HG03025 (cell line): ENCODE results near the gene CARNS1.

Experiments used
- ATAC-seq: cut with Tn5 transposase; IDR thresholded peaks from one replicate; pipeline ENCODE4 v1.9.1; 2021; ENCODE audit warnings: mild to moderate bottlenecking, moderate library complexity; ENCODE audit not compliant: unreplicated experiment, low FRiP score

Gene CARNS1

DNA sequence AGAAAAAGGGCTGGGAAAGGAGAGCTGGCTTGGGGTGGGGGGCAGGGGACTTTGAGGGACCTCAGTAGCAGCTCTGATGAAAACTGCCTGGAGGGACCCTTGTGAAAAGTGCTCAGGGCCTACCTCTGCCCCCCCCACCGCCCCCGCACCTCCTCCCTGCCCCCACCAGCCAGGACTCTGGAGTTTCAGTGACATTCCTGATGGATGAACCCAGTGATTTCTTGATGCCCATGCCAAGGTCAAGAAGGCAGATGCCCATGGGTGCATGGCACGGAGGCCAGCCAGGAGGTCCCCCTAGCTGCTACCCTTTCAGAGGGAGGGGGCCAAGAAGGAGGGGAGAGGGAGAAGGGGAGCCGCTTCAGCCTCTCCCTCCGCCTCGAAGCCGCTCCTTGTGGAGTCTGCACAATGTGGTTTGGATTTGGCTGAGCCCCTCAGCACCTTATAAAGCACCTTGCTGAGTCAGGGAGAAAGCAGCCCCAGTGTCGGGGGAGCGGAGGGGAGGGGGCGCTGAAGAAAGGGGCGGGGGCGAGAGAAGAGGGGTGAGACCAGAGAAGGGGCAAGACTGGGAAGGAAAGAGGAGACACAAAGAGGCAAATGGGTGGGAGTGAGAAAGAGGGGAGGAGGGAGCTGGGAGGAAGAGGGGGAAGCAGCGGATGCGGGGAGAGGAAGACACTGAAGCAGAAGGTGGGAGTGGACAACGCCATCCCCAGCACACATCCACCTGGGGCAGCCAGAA lies 40.0 kb upstream of the CARNS1 start:
- ATAC-seq = no peak

DNA sequence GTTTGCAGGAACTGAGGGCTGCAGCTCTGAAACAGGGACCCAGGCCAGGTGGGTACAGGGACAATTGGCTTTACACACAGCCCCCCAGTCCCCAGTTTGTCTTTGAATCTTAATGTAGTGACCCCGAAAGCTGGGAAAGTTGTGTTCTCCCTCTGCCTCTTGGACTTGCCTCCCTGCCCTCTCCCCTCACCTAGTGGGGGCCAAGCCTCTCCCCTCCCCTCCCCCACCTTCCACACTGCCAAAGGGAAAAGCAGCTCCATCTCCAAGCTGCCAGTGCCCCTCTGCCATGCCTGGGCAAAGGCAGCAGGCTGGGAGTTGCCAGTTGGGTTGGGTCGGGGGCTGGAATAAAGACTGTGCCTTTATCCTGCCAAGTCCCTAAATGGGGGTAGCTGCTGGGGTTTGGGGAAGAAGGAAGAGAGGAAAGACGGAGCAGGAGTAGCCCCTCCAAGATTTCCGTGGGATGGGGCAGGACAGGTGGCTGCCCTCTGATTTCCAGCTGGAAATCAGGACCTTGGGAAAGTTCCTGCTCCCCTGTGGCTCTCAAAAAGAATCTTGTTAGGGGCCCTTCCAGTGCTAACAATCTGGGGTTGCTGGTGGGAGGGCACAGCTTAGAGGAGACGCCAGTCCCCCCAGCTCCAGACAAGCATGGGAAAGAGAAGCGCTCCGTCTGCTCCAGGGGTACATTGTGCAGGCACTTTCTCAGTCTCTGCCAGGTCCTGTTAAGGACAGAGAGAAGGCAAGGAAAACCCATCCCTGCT lies 39.2 kb upstream of the CARNS1 start:
- ATAC-seq = no peak

DNA sequence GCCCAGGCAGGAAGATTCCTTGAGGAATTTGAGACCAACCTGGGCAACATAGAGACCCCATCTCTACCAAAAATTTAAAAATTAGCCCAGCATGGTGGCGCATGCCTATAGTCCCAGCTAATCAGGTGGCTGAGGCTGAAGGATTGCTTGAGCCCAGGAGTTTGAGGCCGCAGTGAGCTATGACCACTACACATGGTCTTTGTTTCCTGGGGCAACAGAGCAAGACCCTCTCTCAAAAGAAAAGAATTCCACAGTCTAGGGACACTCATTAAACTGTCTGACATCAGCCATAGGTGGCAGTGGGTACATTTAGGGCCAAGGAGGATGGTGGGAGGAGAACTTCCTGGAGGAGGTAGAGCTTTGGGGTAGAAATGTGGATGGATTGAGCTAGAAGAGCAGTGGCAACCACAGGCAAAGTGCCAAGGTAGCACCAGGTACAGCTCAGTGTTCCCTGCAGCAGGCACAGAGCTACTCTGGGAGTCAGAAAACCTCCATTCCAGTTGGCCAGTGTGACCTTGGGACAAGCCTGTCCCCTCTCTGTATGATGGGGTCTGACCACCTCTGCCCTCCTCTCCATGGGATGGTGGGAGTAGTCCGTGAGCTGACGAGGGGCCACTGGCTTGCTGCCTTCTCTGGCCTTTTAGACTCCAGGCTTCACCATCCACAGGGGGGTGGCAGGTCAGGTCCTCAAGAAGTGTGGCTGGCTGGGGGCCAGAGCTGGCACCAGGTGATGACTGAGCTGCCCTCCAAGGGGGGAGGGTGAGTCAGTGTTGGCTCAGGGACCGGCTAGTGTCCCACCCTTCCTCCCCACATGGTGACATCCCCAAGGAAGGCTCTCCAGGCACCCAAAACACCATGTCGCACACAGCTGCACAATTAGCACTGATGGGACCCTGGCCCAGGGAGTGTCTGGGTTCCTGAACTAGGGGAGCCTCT lies 38.3 kb upstream of the CARNS1 start:
- no peak for ATAC-seq

DNA sequence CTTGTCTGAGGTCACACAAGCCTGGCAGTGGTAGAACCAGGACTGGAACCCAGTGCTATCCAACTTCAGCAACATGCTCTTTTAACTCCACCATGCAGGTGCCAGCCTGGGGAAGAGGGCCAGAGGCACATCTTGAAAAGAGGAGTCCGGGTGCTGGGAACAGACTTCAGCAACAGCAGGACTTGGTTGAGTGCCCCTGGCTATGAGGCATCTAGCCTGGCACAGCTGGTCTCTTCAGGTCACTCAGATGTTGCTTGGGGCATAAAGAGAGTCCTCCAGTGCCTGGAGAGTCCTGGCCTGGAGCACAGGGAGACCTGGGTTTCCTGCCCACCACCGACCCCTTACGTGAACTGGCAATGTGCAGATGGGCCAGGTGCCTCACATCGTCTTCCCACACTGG lies 36.9 kb upstream of the CARNS1 start:
- no peak for ATAC-seq

DNA sequence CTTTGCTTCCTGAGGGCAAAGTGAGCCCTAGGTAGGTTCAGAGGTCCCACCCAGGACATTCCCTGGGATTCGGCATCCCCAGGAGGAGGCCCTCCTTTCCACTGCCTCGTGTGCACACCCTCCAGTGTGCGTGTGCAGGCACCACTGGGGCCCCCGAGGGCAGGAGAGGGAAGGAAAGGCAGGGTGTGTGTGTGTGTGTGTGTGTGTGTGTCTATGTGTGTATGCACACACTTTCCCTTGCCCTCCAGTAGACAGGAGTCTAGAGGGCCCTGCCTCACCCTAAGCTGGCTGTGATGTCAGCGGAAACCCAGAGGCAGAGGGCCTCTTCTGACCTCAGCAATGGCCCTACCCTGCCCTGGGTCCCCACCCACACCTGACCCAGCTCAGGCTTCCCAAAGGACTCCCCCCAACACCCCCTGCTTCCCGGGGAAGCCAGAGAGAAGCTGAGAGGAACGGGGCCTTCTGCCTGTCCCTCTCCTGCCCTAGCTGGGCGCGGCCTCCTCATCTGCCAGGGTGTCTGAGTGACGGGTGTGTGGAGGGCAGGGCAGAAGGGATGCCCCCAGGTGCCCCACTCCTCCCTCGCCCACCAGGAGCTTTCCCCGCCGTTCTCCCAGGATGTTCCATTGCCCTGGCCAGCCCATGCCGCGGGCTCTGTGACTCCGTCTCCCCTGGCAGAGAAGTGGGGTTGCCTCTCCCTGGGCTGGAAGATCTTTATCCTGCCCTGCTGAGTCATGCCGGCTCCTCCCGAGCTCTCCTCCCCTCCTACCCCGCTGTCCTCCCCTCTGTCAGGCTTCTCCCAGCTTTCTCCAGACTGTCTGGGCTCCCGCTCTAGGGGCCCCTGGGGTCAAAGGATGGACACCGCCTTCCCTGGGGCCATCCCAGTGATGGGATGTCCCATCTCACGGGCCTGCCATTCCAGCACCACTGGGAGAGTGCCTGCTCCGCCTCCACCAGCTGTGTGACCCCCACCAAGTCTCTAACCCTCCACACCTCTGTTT lies 36.1 kb upstream of the CARNS1 start:
- no peak for ATAC-seq

DNA sequence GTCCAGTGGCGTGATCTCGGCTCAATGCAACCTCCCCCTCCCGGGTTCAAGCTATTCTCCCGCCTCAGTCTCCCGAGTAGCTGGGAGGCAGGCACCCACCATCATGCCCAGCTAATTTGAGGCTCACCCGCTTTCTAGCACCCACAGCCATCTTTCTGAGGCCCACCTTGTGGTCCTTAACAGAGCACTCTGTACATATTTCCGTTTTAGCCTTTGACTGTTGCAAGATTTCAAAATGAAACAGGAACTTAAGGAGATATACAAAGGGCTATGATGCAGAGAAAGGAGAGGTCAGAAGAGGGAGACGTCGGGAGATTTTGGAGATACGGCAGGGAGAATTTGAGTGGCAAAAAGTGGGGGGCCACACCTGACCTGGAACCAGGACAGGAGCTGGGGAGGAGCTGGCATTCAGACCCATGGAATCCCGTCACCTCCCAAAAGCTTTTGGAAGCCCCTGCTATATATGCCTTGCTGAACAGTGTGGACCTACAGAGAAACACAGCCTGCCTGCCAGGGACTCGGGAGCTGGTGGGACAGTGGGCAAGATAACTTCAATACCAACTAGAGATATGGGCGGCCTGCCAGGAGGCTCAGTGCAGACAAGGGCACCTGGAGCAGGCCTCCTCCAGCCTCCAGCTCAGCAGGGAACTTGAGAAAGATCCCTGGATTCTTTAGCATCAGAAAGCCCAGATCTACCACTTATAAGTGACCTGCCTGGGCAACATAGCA lies 34.1 kb upstream of the CARNS1 start:
- ATAC-seq = no peak

DNA sequence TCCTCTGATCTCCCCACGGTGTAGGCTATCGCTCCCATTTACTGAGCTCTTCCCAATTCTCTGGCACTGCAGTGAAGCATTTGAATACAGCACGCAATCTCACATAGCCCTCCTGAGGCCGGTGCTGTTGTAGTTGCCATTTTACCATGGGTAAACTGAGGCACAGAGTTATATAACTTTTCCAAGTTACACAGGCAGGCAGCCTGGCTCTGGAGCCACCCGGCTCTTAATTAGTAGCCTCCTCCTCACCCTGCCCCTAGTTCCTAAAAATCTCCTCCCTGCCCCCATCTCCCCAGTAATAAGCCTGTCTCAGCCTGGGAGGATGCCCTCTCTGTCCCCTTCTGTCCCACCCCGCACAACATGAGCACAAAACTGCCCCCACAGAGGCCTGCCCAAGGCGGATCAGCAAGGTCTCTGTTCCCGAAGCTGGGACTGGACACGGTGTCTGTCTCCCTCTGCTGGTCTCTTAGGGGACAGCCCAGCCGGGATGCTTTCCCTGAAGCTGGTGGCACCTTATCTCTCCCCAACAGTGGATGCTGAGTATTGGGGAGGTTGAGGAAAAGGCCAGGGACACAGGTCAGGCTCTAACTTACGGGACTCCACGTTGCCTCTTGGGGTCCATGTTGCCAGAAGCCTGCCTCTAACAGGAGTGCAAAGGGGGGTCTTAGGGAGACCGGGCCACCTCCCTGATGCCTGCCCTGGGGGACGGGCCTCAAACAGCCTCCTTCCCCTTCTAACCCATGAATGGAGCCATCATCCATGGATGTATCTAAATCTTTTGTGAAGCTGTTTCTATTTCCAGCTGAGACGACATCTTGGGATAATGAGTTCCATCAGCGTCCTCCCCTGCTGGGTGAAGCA lies 33.0 kb upstream of the CARNS1 start:
- no peak for ATAC-seq

DNA sequence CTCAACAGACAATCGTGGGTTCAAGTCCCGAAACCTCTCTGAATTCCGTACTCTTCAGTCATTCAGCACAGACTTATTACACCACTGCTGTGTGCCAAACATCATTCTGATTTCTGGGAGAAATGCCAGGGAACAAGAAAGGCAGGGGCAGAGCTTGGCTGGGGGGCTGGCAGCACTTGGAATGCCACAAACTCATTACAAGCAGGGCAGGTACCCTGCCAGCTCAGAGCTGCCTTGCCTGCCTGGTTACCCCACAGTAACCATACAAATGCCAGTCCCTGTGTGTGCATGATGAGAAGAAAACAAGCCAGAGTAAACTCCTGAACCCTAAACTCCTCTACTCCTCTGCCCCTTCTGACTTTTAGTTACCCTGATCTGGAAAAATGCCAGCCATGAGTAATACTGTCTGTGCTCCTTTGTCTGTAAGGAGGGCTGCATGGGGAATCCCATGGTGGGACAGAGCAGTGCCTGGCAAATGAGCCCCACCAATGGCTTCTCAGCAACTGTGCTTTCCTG lies 30.6 kb upstream of the CARNS1 start:
- ATAC-seq = no peak

DNA sequence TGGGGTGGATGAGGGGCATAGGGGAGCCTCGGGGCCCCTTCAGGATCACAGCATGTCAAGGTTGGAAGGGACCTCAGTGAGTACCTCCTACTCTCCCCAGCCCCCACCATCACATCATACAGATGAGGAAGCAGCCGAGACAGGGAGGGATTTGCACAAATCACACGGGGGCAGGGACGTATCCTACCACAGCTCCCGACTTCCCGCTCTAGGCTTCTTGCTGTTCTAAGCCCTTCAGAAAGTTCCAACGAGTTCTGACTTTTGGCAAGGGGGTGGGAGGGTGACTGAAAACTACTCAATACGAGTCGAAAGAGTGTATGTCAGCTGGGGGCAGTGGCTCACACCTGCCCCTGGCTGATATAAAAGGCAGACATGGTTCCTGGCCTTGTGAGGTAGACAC lies 28.4 kb upstream of the CARNS1 start:
- no peak for ATAC-seq

DNA sequence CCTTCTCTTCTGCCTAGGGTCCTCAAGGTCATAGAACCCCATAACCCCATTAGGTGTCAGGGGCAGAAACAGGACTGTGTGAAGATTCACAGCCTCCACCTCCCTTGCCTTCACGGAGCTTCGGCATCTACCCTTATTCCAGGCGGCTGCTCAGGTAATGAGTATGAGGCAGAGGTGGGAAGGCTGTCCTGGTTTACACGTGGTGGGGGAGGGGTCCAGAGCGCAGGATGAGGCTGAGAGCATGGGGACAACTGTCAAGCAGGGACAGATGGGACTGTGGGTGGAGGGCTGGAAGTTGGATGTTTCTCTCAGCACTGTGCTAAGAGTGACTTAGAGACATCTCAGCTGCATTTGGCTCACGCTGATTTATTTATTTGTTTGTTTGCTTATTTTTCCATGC lies 28.0 kb upstream of the CARNS1 start:
- ATAC-seq = no peak

DNA sequence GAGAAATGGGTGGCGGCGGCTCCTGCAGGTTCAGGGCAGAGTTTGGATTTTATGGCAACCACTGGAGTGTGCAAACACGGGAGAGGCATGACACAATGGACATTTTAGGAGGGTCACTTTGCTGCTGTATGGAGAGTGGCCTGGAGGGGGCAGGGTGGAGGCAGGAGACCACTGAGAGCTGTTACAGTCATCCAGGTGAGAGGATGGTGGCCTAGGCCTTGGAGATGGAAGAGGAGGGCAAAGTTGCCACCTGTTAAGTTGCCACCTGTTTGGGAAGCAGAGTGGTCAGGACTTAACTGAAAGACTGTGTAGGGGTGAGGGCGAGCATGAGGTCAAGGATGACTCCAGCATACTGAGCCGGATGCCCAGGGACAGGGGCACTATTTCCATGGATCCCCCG lies 26.0 kb upstream of the CARNS1 start:
- no peak for ATAC-seq

DNA sequence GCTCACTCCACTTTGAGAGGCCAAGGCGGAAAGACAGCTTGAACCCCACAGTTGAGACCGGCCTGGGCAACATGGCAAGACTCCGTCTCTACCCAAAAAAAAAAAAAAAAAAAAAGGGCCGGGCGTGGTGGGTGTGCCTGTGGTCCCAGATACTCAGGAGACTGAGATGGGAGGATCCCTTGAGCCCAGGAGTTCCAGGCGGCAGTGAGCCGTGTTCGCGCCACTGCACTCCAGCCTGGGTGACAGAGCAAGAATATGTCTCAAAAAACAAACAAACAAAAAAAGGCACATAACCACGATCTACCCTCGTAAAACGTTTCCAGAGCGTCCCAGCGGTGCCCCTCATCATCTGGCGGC lies 24.6 kb upstream of the CARNS1 start:
- no peak for ATAC-seq

DNA sequence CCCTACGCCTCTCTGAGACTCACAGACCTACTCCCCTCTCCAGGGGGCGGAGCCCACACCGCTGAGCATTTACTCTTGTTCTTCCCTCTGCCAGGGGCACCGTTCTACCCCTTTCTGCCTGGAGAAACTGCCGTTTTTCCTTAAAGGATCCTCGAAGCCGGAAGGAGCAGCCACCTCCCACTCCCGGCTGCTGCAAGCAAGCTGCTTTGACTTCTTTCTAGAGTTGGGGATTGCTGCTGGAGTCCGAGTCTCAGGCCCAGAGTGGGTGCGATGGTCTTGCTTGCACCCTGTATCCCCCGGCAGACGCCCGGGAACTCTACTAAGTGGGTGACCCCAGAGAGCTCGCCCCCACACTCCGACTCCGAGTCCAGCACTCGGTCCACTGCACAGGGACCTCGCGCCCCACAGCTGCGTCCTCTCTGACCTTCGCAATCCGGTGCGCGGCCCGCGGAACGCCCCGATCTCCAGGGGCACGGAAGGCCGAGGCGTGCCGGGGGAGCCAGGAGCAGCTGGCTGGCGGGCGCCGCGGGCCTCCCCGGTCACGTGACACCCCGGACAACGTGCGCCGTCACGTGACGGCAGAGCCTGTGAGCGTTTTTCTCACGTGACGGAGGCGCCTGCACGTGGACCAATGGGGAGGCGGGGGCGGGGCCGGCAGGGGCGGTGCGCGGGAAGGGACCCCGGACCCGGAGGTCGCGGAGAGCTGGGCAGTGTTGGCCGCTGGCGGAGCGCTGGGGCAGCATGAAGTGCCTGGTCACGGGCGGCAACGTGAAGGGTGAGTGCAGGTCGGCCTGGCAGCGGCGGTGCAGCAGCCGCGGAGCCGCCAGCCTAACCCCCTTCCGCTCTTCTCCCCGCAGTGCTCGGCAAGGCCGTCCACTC lies 23.9 kb upstream of the CARNS1 start, which contains the start of gene RAD9A:
Gene RAD9A (plus strand): TSS at position 683 of the 879 bp plus-strand sequence. CDS start 59 bp downstream, at position 742.
- peak; percentile 57 for ATAC-seq

DNA sequence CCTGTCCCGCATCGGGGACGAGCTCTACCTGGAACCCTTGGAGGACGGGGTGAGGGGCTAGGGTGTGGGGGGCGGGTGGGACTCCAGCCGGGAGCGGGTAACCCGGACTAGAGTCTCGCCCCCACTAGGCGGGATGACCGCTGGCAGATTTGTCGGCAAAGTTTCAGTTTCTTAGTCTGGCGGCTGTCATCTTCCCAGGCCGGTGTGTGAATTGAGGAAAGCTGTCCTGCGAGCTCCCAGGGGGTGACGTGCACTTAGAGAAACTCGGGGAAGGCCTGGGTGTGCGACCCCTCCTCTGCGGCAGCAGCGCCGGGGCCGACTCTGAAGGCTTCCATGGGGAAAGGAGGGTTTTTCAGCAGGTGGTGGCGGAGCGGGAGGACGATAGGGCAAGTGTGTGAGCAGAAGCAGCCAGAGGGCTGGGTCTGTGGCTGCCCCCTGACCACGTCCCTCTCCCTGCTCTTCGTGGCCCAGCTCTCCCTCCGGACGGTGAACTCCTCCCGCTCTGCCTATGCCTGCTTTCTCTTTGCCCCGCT lies 23.2 kb upstream of the CARNS1 start:
- no peak for ATAC-seq

DNA sequence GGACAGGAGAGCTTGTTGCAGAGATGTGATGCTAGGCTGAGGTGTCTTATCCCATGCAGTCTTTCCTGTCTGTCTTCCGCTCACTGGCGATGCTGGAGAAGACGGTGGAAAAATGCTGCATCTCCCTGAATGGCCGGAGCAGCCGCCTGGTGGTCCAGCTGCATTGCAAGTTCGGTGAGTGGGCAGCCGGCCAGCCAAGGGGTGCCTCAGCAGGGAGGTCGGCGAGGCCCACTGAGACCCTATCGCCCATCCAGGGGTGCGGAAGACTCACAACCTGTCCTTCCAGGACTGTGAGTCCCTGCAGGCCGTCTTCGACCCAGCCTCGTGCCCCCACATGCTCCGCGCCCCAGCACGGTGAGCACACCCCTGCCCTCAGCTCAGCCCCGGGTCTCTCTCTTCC lies 22.0 kb upstream of the CARNS1 start:
- ATAC-seq = no peak

DNA sequence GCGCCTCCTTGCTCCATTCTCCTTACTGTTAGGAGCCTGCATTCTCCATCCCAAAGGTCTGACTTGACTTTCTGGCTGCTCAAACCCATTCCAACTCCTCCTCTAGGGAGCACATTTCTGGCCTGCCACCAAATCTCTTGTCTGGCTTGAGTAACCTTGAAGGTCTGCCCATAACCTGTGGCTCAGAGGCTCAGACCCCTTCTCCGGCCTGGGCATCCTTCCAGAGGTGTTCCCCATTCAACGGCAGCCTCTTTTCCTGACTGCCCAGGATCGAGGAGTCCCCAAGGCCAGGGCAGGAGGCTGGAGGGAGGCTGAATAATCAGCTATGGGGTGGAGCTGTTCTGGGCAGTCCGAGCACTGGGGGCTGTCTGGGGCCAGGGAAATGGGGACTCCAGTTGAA lies 21.5 kb upstream of the CARNS1 start:
- no peak for ATAC-seq
